ENCODE data around the gene CFAP119.

CFAP119 gene

GRCh38 chr16:30740364-30741251 is 21.3 kb downstream of the CFAP119 start:
- Histone ChIP-seq H3K4me2 (ENCODE audit: insufficient read depth, low read length) (no peak overlapping the region), H2AFZ (ENCODE audit: low read depth, low read length) (no peak overlapping the region), H3K9ac (ENCODE audit: low read depth, low read length) (no peak overlapping the region), H3K4me1 (ENCODE audit: insufficient read depth, low read length) (no peaks in the 10 kb centered on the region), H3K9me3 (ENCODE audit: insufficient read depth, low read length, severe bottlenecking) (no peaks in the 10 kb centered on the region), H3K4me3 (ENCODE audit: low read depth in 1 of 2, low read length in 2 of 2) (no peak overlapping the region), H3K27ac (ENCODE audit: low read length) (no peak overlapping the region), H3K79me2 (ENCODE audit: insufficient read depth, low read length) (no peaks in the 10 kb centered on the region), H4K20me1 (ENCODE audit: insufficient read depth, low read length) (peaks cover 19% of the 10 kb centered on the region), H3K27me3 (ENCODE audit: insufficient read depth, low read length, poor library complexity) (no peaks in the 10 kb centered on the region), H3K36me3 (ENCODE audit: insufficient read depth, low read length) (peaks cover 79% of the 10 kb centered on the region)
- ATAC-seq (ENCODE audit: insufficient read depth, low read depth) (no peak), DNase-seq (no peak)
- TF ChIP-seq CTCF (IDR thresholded peaks at IDR 0.05; ENCODE audit: borderline replicate concordance, extremely low read depth, low read length, poor library complexity, severe bottlenecking) (no peak), EZH2 (IDR thresholded peaks at IDR 0.05; ENCODE audit: borderline replicate concordance, low read depth, low read length, severe bottlenecking) (no peak)

- no peaks in the 10 kb centered on the region for H3K79me2 ChIP-seq (ENCODE audit: insufficient read depth, low read length)
- H2AFZ ChIP-seq (ENCODE audit: low read depth, low read length) = no peak overlapping the region
- no peak overlapping the region for H3K9ac ChIP-seq (ENCODE audit: low read depth, low read length)
- H3K36me3 ChIP-seq (ENCODE audit: insufficient read depth, low read length) = peaks cover 77% of the 10 kb centered on the region
- H3K27ac ChIP-seq (ENCODE audit: low read length) = no peak overlapping the region
- peaks cover 19% of the 10 kb centered on the region for H4K20me1 ChIP-seq (ENCODE audit: insufficient read depth, low read length)
- ATAC-seq (ENCODE audit: insufficient read depth, low read depth) (peak; percentile 20; the same call in 2 of the 3 replicates), DNase-seq (no peak)
- no peak overlapping the region for H3K4me3 ChIP-seq (ENCODE audit: low read depth in 1 of 2, low read length in 2 of 2)
- H3K9me3 ChIP-seq (ENCODE audit: insufficient read depth, low read length, severe bottlenecking) = no peaks in the 10 kb centered on the region
- H3K4me1 ChIP-seq (ENCODE audit: insufficient read depth, low read length) = no peaks in the 10 kb centered on the region
- no peak overlapping the region for H3K4me2 ChIP-seq (ENCODE audit: insufficient read depth, low read length)
- H3K27me3 ChIP-seq (ENCODE audit: insufficient read depth, low read length, poor library complexity) = no peaks in the 10 kb centered on the region
- TF ChIP-seq EZH2 (IDR thresholded peaks at IDR 0.05; ENCODE audit: borderline replicate concordance, low read depth, low read length, severe bottlenecking) (no peak), CTCF (IDR thresholded peaks at IDR 0.05; ENCODE audit: borderline replicate concordance, extremely low read depth, low read length, poor library complexity, severe bottlenecking) (no peak)
Observed at GRCh38 chr16:30738984-30739951, 22.6 kb downstream of the CFAP119 start.

GRCh38 chr16:30737794-30738648 is 23.8 kb downstream of the CFAP119 start:
- no peak for TF ChIP-seq CTCF (IDR thresholded peaks at IDR 0.05; ENCODE audit: borderline replicate concordance, extremely low read depth, low read length, poor library complexity, severe bottlenecking)
- no peak for TF ChIP-seq EZH2 (IDR thresholded peaks at IDR 0.05; ENCODE audit: borderline replicate concordance, low read depth, low read length, severe bottlenecking)
- H3K9me3 ChIP-seq (ENCODE audit: insufficient read depth, low read length, severe bottlenecking) = no peaks in the 10 kb centered on the region
- no peaks in the 10 kb centered on the region for H3K27me3 ChIP-seq (ENCODE audit: insufficient read depth, low read length, poor library complexity)
- H4K20me1 ChIP-seq (ENCODE audit: insufficient read depth, low read length) = peaks cover 19% of the 10 kb centered on the region
- no peak overlapping the region for H3K9ac ChIP-seq (ENCODE audit: low read depth, low read length)
- DNase-seq = no peak
- peaks cover 82% of the 10 kb centered on the region for H3K36me3 ChIP-seq (ENCODE audit: insufficient read depth, low read length)
- no peak overlapping the region for H3K27ac ChIP-seq (ENCODE audit: low read length)
- no peaks in the 10 kb centered on the region for H3K79me2 ChIP-seq (ENCODE audit: insufficient read depth, low read length)
- H3K4me2 ChIP-seq (ENCODE audit: insufficient read depth, low read length) = no peak overlapping the region
- ATAC-seq (ENCODE audit: insufficient read depth, low read depth) = no peak
- H3K4me1 ChIP-seq (ENCODE audit: insufficient read depth, low read length) = no peaks in the 10 kb centered on the region
- no peak overlapping the region for H2AFZ ChIP-seq (ENCODE audit: low read depth, low read length)
- H3K4me3 ChIP-seq (ENCODE audit: low read depth in 1 of 2, low read length in 2 of 2) = no peak overlapping the region
